HepG2 (cell line): Measurements from ENCODE around the gene TPST2. TPM values are rescaled to one million over a fixed set of nuclear protein-coding genes. Genes with fewer than 3 reads are reported as not detected.

ENCODE experiments used
- ELF1 ChIP-seq: sonication (generic); formaldehyde crosslinking; IDR thresholded peaks from 2 replicates; pipeline ENCODE4 v1.4.0; 2020; ENCODE audit warnings: missing genetic modification reagents
- FOXP1 ChIP-seq, 2 experiments: fragments of 450-650 bp in 1 of 2; IDR thresholded peaks; 2 replicates each; pipeline ENCODE4 v1.6.1; 2017 to 2018; ENCODE audit warnings: antibody characterized with exemption in 1 of 2
- HDAC6 ChIP-seq: fragments of 200-600 bp; sonication (generic); IDR thresholded peaks from 2 replicates; pipeline ENCODE4 v1.7.0; 2017; ENCODE audit warnings: mild to moderate bottlenecking, antibody characterized with exemption, low read length, low read depth
- HHEX ChIP-seq: IDR thresholded peaks from 2 replicates; pipeline ENCODE4 v1.6.1; 2016; ENCODE audit warnings: control low read depth
- KLF16 ChIP-seq, 2 experiments: sonication (generic) in 1 of 2; formaldehyde crosslinking in 1 of 2; IDR thresholded peaks; 2 replicates each; pipeline versions ENCODE4 v1.6.1 to v1.8.0; 2016 to 2023; ENCODE audit warnings: missing genetic modification reagents in 2 of 2, missing compliant biosample characterization in 1 of 2
- MIER2 ChIP-seq: IDR thresholded peaks from 2 replicates; pipeline ENCODE4 v1.6.1; 2016; ENCODE audit warnings: missing biosample characterization, missing genetic modification reagents
- MIER3 ChIP-seq: IDR thresholded peaks from 2 replicates; pipeline ENCODE4 v1.6.1; 2016; ENCODE audit warnings: missing compliant biosample characterization, borderline replicate concordance
- MLX ChIP-seq: IDR thresholded peaks from 2 replicates; pipeline ENCODE4 v1.6.1; 2016
- MTF1 ChIP-seq: sonication (generic); formaldehyde crosslinking; IDR thresholded peaks from 2 replicates; pipeline ENCODE4 v1.5.0; 2020; ENCODE audit warnings: missing genetic modification reagents
- PHB2 ChIP-seq: fragments of 450-650 bp; IDR thresholded peaks from 2 replicates; pipeline ENCODE4 v1.6.1; 2018; ENCODE audit not compliant: partially characterized antibody
- POLR2AphosphoS5 ChIP-seq: IDR thresholded peaks from 2 replicates; pipeline ENCODE4 v1.6.1; 2012; ENCODE audit warnings: low read depth, low read length
- SPEN ChIP-seq: sonication (generic); formaldehyde crosslinking; IDR thresholded peaks from 2 replicates; pipeline ENCODE4 v1.5.1; 2020; ENCODE audit warnings: low read depth, mild to moderate bottlenecking, missing genetic modification reagents
- SRSF9 ChIP-seq: fragments of 200-400 bp; formaldehyde crosslinking; IDR thresholded peaks from 2 replicates; pipeline ENCODE4 v1.6.1; 2018; ENCODE audit warnings: borderline replicate concordance, mild to moderate bottlenecking, low read depth, low read length; ENCODE audit not compliant: insufficient read depth, poor library complexity, severe bottlenecking
- TARDBP ChIP-seq: sonication (generic); formaldehyde crosslinking; IDR thresholded peaks from 2 replicates; pipeline ENCODE4 v1.8.0; 2022; ENCODE audit warnings: mild to moderate bottlenecking, missing genetic modification reagents
- THAP7 ChIP-seq: sonication (generic); formaldehyde crosslinking; IDR thresholded peaks from 2 replicates; pipeline ENCODE4 v1.8.1; 2023; ENCODE audit warnings: mild to moderate bottlenecking, missing genetic modification reagents
- ZNF10 ChIP-seq: sonication (generic); formaldehyde crosslinking; IDR thresholded peaks from 2 replicates; pipeline ENCODE4 v1.4.0; 2020; ENCODE audit warnings: mild to moderate bottlenecking, low read depth, missing genetic modification reagents, borderline replicate concordance
- ZNF350 ChIP-seq: sonication (generic); formaldehyde crosslinking; IDR thresholded peaks from 2 replicates; pipeline ENCODE4 v1.4.0; 2020; ENCODE audit warnings: mild to moderate bottlenecking, low read depth, missing genetic modification reagents, borderline replicate concordance
- ZNF362 ChIP-seq: sonication (generic); formaldehyde crosslinking; IDR thresholded peaks from 2 replicates; pipeline ENCODE4 v1.4.0; 2020; ENCODE audit warnings: missing genetic modification reagents, mild to moderate bottlenecking, borderline replicate concordance
- ZNF383 ChIP-seq: sonication (generic); formaldehyde crosslinking; IDR thresholded peaks from 2 replicates; pipeline ENCODE4 v1.4.0; 2020; ENCODE audit warnings: missing genetic modification reagents, mild to moderate bottlenecking, borderline replicate concordance
- ZNF558 ChIP-seq: sonication (generic); formaldehyde crosslinking; IDR thresholded peaks from 2 replicates; pipeline ENCODE4 v1.9.0; 2022; ENCODE audit warnings: mild to moderate bottlenecking, missing genetic modification reagents, borderline replicate concordance
- ZNF615 ChIP-seq: sonication (generic); formaldehyde crosslinking; IDR thresholded peaks from 2 replicates; pipeline ENCODE4 v1.5.0; 2020; ENCODE audit warnings: mild to moderate bottlenecking, missing genetic modification reagents, borderline replicate concordance
- ZNF619 ChIP-seq: sonication (generic); formaldehyde crosslinking; IDR thresholded peaks from 2 replicates; pipeline ENCODE4 v1.4.0; 2020; ENCODE audit warnings: mild to moderate bottlenecking, missing genetic modification reagents
- ZNF709 ChIP-seq: sonication (generic); formaldehyde crosslinking; IDR thresholded peaks from 2 replicates; pipeline ENCODE4 v1.5.0; 2020; ENCODE audit warnings: mild to moderate bottlenecking, missing genetic modification reagents
- ZNF761 ChIP-seq: sonication (generic); formaldehyde crosslinking; conservative IDR thresholded peaks from 2 replicates; pipeline ENCODE4 v1.4.0; 2020; ENCODE audit warnings: mild to moderate bottlenecking, missing genetic modification reagents
- polyA plus RNA-seq, 8 experiments: library from polyadenylated mRNA; depleted of rRNA in 3 of 8; stranded (reverse) in 7 of 8; unstranded in 1 of 8; fragments of >200 nt; fragmentation: Illumina TruSeq in 4 of 8; extraction: Trizol in 4 of 8; gene quantifications; 2 replicates each; pipeline versions ENCODE4 v1.2.1 to v1.2.3, GENCODE V29; 2011 to 2016; ENCODE audit warnings: low read depth in 4 of 8, missing spikeins in 1 of 8, mixed read lengths in 1 of 8; ENCODE audit not compliant: insufficient read depth in 1 of 8
- total RNA-seq, 5 experiments: library from RNA; depleted of rRNA; stranded (reverse); fragments of >200 nt; fragmentation: Illumina TruSeq; extraction: Trizol; gene quantifications; 2 replicates each; pipeline ENCODE4 v1.2.3, GENCODE V29; 2016; ENCODE audit warnings: low read depth in 1 of 5

TPST2 gene
- total and polyA plus RNA-seq, 2 of the 13 experiments (the other 11 are each of a cell fraction or from before 2014, with no cell fraction given): 15.2 to 23.8 TPM

- TF ChIP-seq ZNF383 (CRISPR knock-in tag) (no peak), FOXP1 (IDR thresholded peaks at IDR 0.05) (no peak), FOXP1 (CRISPR knock-in tag; IDR thresholded peaks at IDR 0.05) (no peak), ZNF558 (CRISPR knock-in tag) (no peak; the same call in 1 of the 2 replicates), HDAC6 (no peak), KLF16 (CRISPR knock-in tag; IDR thresholded peaks at IDR 0.05) (peak in 1 of 2 experiments; percentile 92; a peak in 1 of 4 replicates), ZNF761 (CRISPR knock-in tag) (0 out of 2 replicates have a peak, but pooled peaks have one; percentile 68), MIER3 (CRISPR knock-in tag) (peak; percentile 65; the same call in 1 of the 2 replicates), SRSF9 (no peak), MTF1 (CRISPR knock-in tag) (no peak), ZNF350 (CRISPR knock-in tag) (peak; percentile 74; the same call in 1 of the 2 replicates), ZNF10 (CRISPR knock-in tag) (no peak), ZNF615 (CRISPR knock-in tag) (no peak), ZNF619 (peak; percentile 92), THAP7 (CRISPR knock-in tag) (no peak; the same call in 1 of the 2 replicates), POLR2AphosphoS5 (peak; percentile 85), MIER2 (0 out of 2 replicates have a peak, but pooled peaks have one; percentile 41), ELF1 (CRISPR knock-in tag) (peak; percentile 74), PHB2 (no peak), ZNF362 (no peak), HHEX (CRISPR knock-in tag) (no peak), SPEN (CRISPR knock-in tag) (peak; percentile 96), MLX (CRISPR knock-in tag) (peak; percentile 72; the same call in 1 of the 2 replicates), ZNF709 (CRISPR knock-in tag) (0 out of 2 replicates have a peak, but pooled peaks have one; percentile 49), TARDBP (no peak)
Measured at GRCh38 chr22:26483439-26484359, 106.2 kb downstream of the TPST2 start, which contains the start of the genes HPS4 and SRRD (continued).
